HG02623 (cell line): ENCODE data around the gene CUX1.
"Not testable (repeated sequence)": the region's sequence is repeated elsewhere in the genome, so short reads cannot be mapped to it uniquely, and the experiment has no call there.

ENCODE experiments used
- ATAC-seq: cut with Tn5 transposase; IDR thresholded peaks from one replicate; pipeline ENCODE4 v1.9.1; 2021; ENCODE audit warnings: moderate library complexity; ENCODE audit not compliant: unreplicated experiment

CUX1 gene

DNA sequence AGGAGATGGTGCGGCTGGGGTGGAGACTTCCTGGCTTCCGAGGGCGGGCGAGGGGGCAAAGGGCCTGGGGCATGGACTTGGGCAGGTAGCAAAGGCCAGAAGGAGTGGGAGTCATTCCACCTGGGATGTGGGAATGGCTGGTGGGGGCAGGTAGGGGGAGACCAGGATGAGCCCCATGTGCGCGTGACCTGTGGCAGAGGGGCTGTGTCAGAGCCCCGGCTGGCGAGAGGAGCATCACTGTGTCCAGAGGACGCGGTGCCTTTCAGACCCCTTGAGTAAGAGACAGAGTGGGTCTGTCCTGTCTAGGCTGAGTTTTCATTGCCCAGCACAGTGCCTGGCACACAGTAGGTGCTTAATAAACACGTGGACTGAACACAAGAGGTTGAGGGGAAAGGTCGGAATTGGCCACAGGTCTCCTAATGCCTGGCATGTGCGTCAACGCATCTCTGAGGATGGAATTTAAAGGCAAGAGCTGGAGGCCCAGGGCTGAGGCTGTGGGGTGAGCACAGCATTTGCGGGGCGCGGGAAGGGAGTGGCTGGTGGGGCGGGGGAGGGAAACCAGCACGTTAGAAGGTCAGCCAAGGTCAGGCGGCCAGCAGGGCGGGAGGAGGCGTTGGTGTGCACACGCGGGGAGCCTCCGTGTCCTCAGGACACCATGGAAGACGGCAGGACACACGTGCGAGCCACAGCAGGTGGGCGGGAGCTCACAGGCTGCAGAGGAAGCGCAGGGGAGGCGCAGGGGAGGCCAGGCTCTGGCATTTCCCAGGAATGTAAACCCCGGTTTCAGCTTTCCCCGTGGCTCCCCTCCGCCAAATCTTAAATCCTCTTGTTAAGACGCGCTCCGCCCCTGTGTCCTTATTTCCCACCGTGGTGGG, 51.8 kb downstream of the CUX1 start:
- ATAC-seq = no peak

DNA sequence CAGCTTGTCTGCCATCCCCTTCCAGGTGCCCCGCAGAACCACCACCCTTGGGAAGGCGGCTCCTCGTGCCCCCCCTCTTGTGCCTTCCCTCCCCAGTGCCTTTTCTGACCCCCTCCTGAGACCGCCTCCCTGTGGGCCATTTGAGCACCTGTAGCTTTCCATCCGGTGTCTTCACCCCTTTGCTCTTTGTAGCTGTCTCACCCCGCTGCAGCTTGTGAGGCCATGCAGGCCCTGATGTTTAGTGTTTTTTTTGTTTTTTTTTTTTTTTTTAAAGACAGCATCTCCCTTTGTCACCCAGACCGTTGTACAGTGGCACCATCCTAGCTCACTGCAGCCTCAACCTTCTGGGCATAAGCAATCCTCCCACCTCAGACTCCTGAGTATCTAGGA, 52.5 kb downstream of the CUX1 start:
- ATAC-seq = no peak

DNA sequence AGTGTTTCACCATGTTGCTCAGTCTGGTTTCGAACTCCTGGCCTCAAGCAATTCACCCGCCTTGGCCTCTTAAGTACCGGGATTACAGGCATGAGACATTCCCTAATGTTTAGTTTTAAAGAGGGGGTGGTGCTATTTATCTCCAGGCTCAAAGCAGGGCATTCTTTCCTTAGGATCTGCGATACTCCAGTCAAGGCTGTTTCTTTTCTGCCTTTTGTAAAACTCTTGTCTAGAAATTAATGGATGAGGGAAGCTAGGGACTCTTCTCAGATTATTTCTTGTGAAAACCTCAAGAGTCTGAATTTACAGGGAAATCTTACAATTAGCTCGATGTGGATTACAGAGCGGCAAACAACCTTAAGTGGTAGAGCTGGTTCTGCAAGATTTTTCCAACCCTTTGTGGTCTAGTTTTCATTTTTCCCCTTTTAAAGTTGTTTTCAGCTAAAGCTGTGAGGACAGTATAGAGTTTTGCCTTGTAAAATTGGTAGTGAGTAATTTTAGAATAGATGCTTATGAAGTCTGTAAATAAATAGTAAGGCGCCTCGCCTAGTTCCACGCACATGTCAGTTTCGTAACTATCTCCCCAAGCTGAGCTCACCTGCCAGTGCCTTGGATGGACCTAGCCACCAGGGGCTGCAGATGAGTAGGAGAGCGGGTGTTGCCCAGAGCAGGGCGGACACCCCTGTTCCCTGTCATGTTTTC, 53.1 kb downstream of the CUX1 start:
- no peak for ATAC-seq

DNA sequence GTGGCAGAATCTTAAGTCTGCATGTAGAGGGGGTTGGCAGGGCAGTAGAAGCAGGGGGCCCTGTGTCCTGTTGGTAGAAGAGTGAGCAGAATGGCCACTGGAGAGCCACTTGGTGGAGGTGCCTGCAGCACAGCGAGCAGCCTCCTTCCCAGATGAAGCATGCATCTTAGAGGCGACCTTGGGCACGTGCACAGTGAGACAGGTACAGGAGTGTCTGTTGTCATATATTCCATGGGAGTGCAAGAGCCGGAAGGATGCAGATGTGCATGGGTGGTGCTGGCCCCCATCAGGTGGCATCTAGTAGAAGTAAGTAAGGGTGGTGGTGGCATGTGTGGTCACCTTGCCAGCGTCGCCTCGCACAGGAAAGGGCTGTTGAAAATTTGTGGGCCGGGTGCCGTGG, 53.9 kb downstream of the CUX1 start:
- no peak for ATAC-seq

DNA sequence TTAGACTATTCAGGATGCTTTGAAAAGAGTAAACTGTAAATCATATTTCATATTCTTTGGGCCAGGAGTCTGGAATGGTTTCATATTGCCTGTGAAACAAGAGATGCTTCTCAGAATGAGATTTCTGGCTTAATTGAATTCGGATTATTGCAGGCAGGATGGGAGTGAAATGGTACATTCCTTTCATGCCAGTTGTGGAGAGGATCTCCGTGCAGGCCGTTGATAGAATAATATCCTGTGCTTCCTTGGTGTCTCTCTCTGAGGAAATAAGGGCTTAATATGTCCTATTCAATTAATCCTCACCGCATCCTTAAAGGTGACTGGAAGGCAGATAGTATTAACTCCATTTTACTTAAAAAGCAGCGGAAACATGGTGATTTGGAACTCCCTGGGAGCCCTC, 56.6 kb downstream of the CUX1 start:
- no peak for ATAC-seq

DNA sequence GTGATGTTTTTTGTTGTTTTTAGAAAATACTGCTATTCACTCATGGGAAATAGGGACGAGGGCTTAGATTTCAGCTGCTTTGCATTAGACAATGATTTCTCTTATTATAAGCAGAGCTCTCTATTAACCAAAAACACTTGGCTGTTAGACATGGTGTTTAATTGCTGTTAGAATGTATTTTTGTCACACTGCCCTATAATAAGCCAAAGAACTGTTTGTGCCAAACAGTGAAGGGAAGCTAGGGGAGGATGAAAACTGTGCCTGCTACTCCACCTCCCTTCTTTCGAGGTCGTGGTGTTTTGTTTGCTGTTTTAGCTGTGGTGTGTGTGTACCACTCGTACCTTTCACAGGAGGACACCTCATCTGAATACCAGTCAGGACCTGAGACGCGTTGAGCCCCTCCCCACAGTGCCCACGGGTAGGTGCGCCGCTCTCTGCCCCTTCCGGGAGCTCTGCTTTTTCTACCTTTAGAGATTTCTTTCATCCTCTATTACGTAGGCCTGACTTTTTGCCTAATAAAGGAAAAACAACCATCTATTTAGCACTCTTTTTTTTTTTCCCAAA, 57.9 kb downstream of the CUX1 start:
- ATAC-seq = no peak

DNA sequence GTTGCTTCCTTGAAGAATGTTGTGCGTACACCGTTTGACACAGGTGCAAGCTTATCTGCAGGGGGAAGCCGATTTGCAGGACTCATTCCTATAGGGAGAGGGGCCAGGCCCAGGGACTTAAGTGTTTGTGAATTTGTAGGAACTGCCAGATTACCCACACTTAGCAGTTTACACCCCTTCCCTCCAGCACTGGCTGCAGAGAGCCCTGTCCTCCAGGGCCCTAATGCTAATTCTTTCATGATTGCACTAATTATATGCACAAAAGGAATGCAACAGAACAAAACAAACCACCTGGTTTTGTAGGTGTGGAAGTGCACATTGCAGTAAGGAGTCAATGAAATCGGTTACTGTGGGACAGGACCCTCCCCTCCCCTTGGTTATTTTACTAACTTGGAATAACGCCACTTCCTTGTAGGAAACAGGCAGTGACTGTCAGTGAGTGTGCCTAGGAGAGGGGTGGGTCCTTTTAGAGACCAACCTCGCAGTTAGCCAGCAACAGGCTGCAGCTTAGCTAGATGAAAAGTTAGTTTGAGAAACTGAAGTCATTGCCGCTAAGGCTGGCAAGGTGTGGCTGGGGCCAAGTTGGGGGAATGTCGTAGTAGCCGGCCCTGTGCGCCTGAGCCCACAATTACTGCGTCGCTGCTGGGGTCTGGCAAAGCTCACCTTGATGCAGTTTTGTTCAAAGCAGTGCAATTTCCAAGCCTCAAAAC, 60.6 kb downstream of the CUX1 start:
- no peak for ATAC-seq

DNA sequence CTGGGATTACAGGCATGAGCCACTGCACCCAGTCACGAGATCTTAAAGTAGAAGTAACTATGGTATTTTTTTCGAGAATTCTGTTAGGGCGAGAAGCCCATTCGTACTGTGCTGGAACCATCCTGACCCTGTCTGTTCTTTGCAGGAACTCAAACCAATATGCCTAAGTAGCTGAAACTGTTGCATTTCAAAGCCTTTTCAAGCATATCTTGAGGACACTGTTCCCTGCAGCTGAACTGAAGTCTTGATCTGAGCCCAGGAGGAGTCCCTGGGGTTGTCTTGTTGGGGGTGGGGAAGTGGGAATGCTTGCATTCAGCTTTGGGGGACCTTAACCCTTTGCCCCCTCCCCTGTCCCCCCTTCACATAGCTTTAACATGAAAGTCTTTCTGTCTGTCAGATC, 61.5 kb downstream of the CUX1 start:
- no peak for ATAC-seq

DNA sequence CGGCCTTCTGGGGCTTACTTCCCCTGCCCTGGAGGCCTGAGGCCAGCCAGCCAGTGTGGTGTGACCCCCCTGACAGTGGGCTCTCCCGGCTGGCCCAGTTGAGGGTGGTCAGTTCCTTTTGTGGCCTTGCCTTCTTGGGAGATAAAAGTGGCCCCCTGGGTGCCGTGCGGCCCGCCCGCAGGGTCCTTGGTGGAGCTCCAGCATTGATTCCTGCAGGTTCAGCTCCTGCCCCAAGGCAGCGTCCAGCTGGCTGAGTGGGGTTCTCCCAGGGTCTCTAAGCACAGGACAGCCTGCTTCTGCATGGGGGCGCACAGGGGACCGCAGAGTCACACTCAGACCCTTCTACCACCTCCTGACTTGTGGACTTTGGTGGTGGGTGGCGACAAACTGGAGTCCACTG, 62.1 kb downstream of the CUX1 start:
- ATAC-seq = no peak

DNA sequence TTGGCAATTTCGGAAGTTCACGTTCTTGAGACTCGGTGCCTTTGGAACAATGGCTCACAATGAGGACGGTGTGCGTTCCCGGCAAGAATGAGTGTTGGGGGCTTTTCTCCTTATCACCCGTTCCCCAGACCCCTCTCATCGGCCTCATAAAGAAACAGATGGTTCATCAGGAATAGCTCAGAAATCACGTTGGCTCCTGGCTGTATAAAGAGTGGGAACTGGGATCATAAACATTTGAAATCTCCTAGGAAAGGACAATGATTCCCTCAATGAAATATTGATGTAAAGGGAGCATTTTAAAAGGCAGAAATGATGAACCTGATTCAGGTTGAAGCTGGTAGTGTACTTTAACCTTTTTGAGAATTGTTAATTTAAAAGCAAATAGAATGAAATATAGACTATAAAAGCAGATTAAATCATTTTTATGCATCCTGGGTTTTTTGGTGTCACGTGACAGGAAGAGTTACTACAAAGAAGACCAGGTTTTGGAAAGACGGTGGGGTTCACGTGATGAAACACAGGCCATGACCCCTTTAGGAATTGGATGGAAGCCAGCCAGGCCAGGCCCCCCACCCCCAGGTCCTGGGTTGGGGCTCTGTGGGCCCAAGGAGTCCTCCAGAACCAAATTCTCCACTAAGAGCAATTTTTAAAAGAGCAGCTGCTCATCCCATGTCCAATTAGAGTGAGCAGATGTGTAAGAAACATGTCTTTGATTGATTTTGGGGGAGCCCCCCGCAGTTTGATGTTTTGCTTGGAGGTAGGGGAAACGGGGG, 63.0 kb downstream of the CUX1 start:
- no peak for ATAC-seq

DNA sequence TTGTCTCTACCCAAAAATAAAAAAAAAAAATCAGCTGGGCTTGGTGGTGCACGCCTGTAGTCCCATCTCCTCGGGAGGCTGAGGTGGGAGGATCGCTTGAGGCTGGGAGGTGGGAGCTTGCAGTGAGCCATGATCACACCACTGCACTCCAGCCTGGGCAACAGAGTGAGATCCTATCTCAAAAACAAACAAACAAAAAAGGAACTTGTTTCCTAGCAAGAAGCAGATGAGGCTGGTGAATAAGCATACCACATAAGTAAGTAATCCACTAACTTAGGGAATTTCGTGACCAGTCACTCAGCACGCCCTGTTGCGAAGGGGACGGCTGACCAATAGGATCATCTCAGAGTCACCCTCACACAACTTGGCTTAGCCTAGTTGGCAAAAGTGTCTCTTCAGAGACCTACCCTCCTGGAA, 64.6 kb downstream of the CUX1 start:
- no peak for ATAC-seq

DNA sequence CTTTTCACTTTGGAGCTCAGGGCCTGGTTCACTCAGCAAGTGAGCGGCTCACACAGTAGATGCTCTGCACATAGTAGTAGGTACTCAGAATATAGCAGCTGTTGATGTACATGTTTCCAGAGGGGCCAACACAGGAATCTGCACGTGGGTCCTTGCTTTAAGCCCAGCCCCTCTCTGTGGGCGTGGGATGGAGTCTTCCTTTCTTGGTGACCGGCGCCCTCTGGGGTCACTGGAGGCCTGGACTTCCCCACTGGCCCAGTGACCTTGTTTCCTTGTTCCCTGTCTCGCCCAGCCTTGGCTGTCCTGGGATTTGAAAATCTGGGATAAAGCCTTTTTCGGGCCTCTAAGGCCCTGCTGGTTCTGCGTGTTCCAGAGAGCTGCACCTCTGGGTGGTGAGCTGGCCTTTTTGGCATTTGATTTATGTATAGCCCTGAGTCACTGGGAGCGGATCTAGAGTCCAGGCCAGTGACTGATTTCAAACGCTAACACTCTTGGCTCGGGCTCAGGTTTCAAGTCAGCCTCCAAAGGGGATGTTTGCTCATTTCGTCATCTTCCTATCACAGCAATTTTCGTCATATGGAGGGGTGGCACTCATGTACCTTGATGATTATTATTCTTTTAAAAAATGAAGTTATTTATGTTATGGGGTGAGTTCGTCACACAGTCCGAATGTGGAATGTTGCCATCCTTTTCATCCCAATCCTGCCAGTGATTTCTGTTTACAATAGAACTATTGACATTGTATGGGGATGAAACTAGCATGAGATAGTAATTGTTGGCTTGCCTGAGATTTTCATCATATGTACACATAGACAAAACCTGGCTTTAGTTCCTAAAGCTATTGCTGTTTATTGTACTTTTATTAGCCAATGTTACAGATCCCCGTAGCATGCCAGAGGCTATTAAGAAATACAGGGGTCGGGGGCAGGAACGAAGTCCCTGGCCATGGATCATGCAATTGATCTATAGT, 65.5 kb downstream of the CUX1 start:
- ATAC-seq = no peak

DNA sequence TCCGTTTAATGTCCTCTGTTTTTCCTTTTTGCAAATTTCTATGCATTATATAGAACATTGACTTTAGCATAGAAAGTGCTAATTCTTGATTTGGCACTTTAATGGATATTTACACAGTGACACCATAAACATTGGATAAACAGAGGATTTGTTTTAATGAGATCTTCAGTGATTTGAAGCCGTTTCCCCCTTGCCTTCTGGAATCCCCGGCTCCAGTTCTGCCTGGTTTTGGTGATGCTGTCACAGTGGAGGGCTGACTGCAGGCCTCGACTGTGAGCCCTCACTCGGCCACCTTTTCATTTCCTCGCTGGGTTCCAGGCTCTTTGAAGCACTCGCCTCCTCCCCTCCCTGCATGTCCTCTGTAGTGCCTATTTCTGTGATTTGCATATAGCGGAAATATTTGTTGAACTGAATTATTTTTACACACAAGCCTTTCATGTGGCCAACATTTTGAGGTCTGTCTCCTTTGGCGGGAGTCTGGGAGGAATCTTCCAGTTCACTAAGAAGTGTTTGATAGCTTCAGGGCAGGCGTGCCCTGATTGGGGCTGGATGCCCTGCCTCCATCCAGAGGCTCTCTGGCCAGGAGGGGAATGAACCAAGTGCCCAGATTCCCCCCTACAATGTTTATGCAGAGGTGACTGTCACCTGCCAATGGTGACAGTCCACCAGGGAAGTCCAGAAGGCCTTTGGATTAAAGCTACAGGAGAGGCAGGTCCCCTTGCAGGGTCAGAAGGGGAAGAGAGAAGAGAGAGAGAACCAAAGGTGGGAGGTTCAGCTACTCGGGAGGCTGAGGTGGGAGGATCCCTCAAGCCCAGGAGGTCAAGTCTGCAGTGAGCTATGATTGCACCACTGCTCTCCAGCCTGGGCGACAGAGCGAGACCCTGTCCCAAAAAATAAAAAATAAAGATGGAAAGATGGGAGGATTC, 67.5 kb downstream of the CUX1 start:
- ATAC-seq = peak; percentile 73

DNA sequence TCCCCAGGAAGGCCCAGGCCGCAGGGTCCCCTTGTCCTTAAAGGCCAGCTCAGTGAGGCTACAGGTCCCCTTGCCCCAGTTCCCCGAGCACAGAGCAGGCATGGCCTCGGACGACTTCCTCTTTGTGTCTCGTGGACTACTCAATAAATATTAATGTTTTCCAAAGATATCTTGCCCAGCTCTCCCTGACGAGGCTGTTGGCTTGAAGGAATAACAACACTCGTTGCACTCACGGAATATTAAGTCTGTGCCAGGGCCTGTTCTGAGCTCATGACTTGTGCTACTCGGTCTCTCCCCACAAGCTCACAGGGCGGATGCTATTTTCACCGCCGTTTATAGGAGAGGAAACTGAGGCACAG, 68.2 kb downstream of the CUX1 start:
- no peak for ATAC-seq

DNA sequence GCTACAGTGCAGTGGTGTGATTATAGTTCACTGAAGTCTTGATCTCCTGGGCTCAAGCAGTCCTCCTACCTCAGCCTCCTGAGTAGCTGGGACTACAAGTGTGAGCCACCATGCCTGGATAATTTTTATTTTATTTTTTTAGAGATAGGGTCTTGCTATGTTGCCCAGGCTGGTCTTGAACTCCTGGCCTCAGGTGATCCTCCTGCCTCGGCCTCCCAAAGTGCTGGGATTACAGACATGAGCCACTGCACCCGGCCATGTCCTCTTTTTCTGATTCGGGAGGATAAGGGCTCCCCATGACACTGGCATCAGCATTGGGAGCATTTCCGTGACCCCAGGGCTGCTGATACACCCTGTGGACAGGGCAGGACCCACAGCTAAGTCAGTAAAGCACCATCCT, 69.9 kb downstream of the CUX1 start:
- ATAC-seq = not testable (repeated sequence)

DNA sequence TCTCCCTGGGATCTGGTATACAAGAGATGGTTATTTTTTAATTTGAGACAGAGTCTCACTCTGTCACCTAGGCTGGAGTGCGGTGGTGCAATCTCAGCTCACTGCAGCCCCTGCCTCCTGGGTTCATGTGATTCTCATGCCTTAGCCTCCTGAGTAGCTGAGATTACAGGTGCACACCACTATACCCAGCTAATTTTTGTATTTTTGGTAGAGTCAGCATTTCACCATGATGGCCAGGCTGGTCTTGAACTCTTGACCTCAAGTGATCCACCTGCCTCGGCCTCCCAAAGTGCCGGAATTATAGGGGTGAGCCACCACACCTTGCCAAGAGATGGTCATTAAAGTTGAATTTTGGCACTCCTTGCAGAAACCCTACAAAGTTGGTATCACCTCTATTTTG, 71.1 kb downstream of the CUX1 start:
- ATAC-seq = not testable (repeated sequence)

DNA sequence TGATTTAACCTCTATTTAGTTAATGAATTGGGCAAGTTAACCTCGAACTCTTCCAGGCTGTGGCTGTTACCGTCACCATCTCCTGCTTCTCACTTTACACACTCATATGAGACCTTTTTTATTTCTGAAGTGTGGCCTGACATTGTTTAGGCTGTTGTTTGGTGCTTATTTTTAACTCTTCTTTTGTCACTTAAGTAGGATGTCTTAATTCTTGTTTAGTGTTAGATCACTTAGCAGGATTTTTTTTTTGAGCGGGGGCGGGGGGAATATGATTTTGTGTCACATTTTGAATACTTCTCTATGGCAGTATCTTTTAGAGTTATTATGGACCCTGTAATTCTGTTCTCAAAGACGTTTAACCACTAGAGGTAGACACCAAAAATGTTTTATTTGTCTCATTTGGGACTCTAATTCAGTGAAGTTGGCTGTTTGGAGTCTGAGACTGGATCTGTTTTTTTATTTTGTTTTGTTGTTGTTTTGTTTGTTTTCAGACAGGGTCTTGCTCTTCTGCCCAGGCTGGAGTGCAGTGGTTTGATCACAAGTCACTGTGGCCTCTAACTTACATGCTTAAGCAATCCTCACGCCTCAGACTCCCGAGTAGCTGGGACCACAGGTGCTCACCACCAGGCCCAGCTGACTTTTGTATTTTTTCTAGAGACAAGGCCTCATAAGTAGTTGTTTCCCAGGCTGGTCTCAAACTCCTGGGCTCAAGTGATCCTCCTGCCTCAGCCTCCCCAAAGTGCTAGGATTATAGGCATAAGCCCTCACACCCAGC, 73.5 kb downstream of the CUX1 start:
- no peak for ATAC-seq
